NOMO-1 treated with DMSO at 0.1 percent for 48 hours (cell line): Measurements from ENCODE around the gene DCTN1.
A peak's percentile ranks its signal among the peaks of the same experiment; 100 is the strongest.
"Not testable (repeated sequence)": the region's sequence is repeated elsewhere in the genome, so short reads cannot be mapped to it uniquely, and the experiment has no call there.

Experiments used
- DNase-seq: peaks from one replicate; lab custom pipeline; 2025; ENCODE audit not compliant: unreplicated experiment; lab: John Stamatoyannopoulos, UW

DCTN1 gene

DNA sequence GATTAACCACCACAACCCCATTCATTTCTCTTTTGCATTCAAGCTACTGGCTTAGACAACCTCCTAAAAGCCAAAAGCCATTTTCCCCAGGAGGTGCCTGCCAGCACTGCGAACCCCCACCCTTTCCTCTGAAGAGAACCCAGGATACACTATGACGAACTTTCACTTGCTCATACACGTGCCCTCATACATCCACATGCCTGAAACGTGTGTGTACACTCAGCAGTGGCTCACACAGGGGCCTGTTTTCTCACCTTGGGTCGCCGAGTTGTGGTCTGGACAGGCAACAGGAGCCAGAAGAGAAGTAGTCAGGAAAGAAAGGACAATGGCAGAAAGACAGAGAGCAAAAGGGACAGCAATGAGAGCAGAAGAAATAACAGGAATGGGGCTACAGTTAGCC, 7.4 kb downstream of the DCTN1 start:
- no peak for DNase-seq

DNA sequence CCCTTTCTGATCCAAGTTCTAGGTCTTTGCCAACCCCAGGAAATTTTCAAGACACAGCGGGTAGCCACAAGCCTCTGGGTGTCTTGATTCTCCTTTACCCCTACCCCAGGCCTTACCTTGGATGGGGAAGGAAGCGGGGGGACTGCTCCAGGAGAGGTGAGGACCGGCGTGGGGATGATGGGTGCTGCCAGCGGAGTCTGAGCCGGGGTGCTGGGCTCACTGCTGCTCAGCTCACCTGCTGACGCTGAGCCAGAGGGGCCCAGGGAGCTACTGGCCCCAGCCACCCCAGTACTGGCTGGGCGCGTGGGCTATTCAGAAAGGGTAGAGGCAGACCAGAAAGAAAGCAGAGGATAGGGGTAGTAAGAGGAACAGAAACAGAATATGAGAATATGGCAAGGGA, 8.7 kb downstream of the DCTN1 start:
- DNase-seq = no peak

DNA sequence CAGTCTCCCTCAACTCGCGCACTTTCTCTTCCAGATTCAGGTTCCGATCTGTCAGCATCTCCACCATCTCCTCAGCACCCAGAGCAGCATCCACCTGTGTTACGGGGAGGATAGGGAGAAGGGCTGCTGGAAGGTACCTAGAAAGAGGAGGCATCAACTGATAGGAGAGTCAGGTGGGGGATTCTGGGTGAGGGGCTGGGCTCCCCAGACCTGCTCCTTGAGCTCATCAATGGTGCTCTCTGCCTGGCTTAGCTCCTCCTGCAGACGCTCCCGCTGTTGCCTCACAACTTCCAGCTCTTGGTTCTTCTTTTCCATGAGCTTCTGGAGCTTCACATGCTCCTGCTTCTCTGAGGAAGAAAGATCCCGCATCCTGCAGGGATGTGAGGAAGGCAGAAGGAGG, 10.1 kb downstream of the DCTN1 start:
- DNase-seq = no peak

GRCh38 chr2:74368499-74368898, 11.6 kb downstream of the DCTN1 start:
- DNase-seq = no peak

DNA sequence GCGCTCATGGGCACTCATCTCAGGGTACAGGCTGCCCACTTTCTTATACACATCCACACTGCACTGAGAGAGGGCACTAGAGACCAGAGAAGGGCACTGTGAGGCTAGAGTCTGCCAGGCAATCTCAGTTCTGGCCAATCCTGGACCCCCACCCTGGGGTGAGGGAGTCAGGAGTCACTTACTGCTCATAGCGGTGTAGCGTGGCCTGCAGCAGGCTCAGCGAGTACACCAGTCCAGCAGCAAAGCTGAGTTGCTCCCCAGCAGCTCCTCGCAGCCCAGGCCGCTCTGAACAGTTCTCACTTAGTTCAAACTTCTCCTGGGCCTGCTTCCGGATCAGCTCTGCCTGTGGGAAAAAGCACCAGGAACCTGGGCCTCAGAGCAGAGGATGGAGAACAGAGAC, 12.3 kb downstream of the DCTN1 start:
- no peak for DNase-seq

- DNase-seq = no peak
Observed at GRCh38 chr2:74366036-74366435, 14.1 kb downstream of the DCTN1 start.

DNA sequence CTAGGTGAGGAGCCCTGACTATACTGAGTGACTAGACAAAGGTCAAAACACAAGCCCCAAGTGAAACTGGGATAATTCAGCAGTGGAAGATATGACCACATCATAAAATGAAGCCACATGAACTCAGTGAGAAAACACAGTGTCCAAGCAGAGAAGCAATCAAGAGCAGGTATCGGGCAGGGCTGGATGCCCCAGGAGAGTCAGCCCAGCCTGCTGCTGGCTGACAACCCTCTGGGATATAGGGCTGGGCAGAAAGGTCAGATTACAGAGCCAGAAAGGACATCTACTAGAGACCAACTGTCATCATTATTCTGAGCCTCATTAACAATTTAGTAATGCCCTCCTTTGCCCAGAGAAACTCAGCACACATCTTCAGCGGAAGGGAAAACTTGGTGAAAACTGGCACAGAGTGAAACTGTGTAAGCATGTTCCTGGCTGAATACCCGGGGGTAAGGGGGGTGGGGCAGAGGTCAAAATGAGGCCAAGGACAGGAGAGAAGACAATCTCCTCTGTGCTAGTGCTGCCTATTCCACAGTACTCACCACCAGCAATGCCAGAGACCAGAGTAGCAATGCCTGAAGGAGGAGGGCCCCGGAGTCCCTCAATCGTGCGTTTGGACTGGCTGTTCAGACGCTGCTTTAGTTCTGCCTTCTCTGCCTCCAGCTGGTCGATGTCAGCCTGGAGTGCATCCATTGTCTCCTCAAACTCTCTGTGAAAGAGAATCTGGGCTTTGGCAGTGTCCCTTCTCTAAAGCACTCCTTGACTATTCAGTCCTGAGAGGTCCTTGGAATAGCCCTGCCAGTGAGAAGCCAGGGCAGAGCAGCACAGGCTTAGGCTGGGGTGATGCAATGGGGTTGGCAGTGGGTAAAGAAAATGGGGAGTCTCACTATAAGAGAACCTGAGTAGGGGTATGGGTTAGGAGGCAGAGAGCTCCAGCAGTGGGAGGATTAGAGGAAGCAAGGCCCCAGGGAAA, 15.3 kb downstream of the DCTN1 start:
- no peak for DNase-seq

GRCh38 chr2:74361327-74361726, 18.8 kb downstream of the DCTN1 start:
- DNase-seq = no peak

- no peak for DNase-seq
Observed at GRCh38 chr2:74357627-74358026, 22.5 kb downstream of the DCTN1 start.

GRCh38 chr2:74349889-74350288, 30.2 kb downstream of the DCTN1 start:
- DNase-seq = no peak

GRCh38 chr2:74347742-74348141, 32.4 kb downstream of the DCTN1 start:
- DNase-seq = no peak

DNA sequence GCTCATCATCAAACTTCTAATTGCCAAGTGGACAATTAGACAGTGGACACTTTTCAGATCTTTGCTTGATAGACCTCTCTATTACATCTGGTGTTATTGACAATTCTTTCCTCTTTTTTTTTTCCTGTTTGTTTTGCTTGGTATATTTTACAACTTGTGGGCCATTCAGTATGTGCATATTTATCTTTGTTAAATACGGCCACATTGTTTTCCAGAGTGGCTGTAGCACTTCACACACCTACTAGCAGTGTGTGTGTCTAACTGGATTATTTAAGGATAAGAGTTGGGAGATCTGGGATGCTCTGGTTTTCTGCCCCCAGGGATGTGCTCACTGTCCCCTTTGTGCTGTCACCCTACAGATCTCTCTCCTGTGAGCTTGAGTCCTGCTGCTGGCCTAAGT, 32.8 kb downstream of the DCTN1 start:
- no peak for DNase-seq

GRCh38 chr2:74345272-74345943, 34.7 kb downstream of the DCTN1 start:
- no peak for DNase-seq

DNA sequence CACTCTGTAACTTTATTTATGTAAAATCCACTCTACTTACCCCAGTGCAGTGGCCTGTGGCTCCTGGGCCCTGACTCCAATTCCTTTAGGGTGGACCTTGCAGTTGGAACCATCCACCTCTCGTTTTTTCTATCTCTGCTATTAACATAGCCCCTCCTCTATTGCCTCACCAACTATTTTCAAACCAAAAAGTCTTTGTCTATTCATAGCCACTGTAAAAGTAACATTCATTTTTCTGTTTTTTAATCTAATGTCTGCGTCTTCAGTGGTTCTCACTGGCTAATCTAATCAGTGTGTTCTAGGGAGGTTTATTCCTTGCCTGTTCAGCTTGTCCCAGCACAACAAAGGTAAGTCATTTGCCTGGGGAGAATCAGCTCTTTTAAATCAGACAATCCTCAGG, 36.8 kb downstream of the DCTN1 start, which contains the start of gene SLC4A5:
TSS of gene SLC4A5 (minus strand) at position 101 of the 400 bp plus-strand sequence. CDS start 28,393 bp downstream, outside the sequence.
- DNase-seq = no peak

- DNase-seq = not testable (repeated sequence)
Observed at GRCh38 chr2:74336227-74336626, 43.9 kb downstream of the DCTN1 start.

- DNase-seq = peak; percentile 22
Observed at GRCh38 chr2:74334931-74335333, 45.2 kb downstream of the DCTN1 start.

DNA sequence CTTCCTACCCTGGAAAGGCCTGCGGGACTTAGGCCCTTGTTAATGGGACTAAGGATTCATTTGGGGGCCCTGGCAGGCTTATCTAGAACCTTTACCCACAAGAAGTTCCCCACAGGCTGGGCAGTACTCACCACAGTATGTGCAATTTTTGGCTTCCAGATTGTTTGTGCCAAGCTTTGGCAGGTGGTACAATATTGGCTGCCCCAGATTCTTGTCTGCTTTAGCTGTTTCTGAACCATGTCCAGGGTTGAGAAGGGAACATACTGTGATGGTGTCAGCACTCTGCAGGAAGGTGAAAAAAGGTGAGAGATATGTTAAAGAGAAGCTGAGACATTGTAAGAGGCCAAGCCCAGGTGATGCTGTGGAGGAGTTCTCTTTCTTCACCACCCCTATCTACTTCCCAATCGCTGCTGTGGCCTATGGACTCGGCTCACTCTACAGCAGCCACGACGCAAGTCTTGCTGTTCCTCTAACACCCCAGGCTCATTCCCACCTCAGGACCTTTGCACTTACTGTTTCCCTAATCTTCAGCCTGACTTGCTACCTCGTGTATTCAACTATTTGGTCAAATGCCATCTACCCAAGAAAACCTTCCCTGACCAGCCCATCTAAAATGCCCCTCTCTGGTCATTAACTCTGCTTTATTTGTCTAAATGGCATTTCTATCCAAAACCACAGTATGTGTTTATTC, 46.1 kb downstream of the DCTN1 start:
- no peak for DNase-seq

- no peak for DNase-seq
Observed at GRCh38 chr2:74333175-74333574, 46.9 kb downstream of the DCTN1 start.

DNA sequence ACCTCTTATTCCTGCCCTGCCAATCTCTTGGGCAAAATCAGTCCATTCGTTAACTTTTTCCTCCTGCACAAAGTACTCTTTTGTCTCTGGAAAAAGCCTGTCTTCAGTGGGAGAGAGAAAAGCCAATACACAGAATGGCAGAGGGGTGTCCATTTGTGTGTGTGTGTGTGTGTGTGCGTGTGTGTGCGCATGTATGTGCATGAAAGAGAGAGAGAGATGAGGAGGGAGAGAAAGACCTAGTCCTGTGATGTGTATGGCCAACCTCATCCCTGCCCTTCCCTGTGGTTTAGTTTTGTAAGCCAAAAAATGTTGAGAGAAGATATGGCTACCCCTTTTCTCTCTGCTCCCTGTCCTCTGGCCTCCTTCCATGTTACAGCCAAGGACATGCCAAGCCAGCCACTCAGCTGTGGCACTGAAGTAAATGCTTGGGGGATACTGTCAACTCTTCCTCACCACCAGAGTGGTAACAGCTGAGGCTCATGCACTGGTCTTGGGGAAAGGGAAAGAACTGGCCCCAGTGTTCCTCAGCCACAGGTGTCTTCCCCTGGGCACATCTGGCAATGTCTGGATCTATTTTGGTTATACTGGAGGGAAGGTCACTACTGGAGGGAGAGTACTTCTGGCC, 47.4 kb downstream of the DCTN1 start:
- DNase-seq = no peak

GRCh38 chr2:74328573-74328972, 51.5 kb downstream of the DCTN1 start:
- DNase-seq = no peak

GRCh38 chr2:74328074-74328473, 52.0 kb downstream of the DCTN1 start:
- no peak for DNase-seq
